HepG2 (cell line): ENCODE results near the gene ARMC8. TPM values are rescaled to one million over a fixed set of nuclear protein-coding genes. Genes with fewer than 3 reads are reported as not detected.

Experiments used
- ARNT ChIP-seq: fragments of 450-650 bp; IDR thresholded peaks from 2 replicates; pipeline ENCODE4 v1.6.1; 2017
- CTCF ChIP-seq: sonication (generic); formaldehyde crosslinking; IDR thresholded peaks from 2 replicates; pipeline ENCODE4 v1.5.0; 2020; ENCODE audit warnings: mild to moderate bottlenecking, missing genetic modification reagents, moderate library complexity
- DDIT3 ChIP-seq: sonication (generic); formaldehyde crosslinking; IDR thresholded peaks from 2 replicates; pipeline ENCODE4 v1.4.0; 2020; ENCODE audit warnings: mild to moderate bottlenecking, missing genetic modification reagents
- E2F5 ChIP-seq: sonication (generic); formaldehyde crosslinking; conservative IDR thresholded peaks from 2 replicates; pipeline ENCODE4 v1.4.0; 2020; ENCODE audit warnings: missing genetic modification reagents
- EHMT2 ChIP-seq: fragments of 200-600 bp; sonication (generic); IDR thresholded peaks from 2 replicates; pipeline ENCODE4 v1.7.0; 2017; ENCODE audit warnings: antibody characterized with exemption, low read depth, low read length, borderline replicate concordance
- GRHL1 ChIP-seq: sonication (generic); formaldehyde crosslinking; conservative IDR thresholded peaks from 2 replicates; pipeline ENCODE4 v1.8.0; 2022; ENCODE audit warnings: missing genetic modification reagents
- KLF13 ChIP-seq: sonication (generic); formaldehyde crosslinking; IDR thresholded peaks from 2 replicates; pipeline ENCODE4 v1.4.0; 2020; ENCODE audit warnings: mild to moderate bottlenecking, missing genetic modification reagents
- KLF15 ChIP-seq: sonication (generic); formaldehyde crosslinking; IDR thresholded peaks from 2 replicates; pipeline ENCODE4 v1.8.1; 2023; ENCODE audit warnings: borderline replicate concordance, mild to moderate bottlenecking, inconsistent platforms, missing genetic modification reagents, mixed read lengths
- KLF6 ChIP-seq: IDR thresholded peaks from 2 replicates; pipeline ENCODE4 v1.8.0; 2016; ENCODE audit warnings: missing biosample characterization, missing genetic modification reagents
- KMT2B ChIP-seq: IDR thresholded peaks from 2 replicates; pipeline ENCODE4 v1.6.1; 2016; ENCODE audit warnings: missing genetic modification reagents, missing compliant biosample characterization
- MED8 ChIP-seq: sonication (generic); formaldehyde crosslinking; IDR thresholded peaks from 2 replicates; pipeline ENCODE4 v1.8.1; 2023; ENCODE audit warnings: mild to moderate bottlenecking, missing genetic modification reagents; ENCODE audit not compliant: insufficient replicate concordance
- MTERF4 ChIP-seq: sonication (generic); formaldehyde crosslinking; IDR thresholded peaks from 2 replicates; pipeline ENCODE4 v1.8.0; 2023; ENCODE audit warnings: mild to moderate bottlenecking, missing genetic modification reagents
- PAF1 ChIP-seq: IDR thresholded peaks from 2 replicates; pipeline ENCODE4 v1.6.1; 2016; ENCODE audit warnings: missing genetic modification reagents, missing compliant biosample characterization
- RELA ChIP-seq: sonication (generic); formaldehyde crosslinking; IDR thresholded peaks from 2 replicates; pipeline ENCODE4 v1.4.0; 2020; ENCODE audit warnings: missing genetic modification reagents
- SALL2 ChIP-seq: sonication (generic); formaldehyde crosslinking; IDR thresholded peaks from 2 replicates; pipeline ENCODE4 v1.8.1; 2023; ENCODE audit warnings: mild to moderate bottlenecking, missing genetic modification reagents, inconsistent platforms
- ZBTB7B ChIP-seq: sonication (generic); formaldehyde crosslinking; IDR thresholded peaks from 2 replicates; pipeline ENCODE4 v1.4.0; 2020; ENCODE audit warnings: missing genetic modification reagents
- ZEB1 ChIP-seq: IDR thresholded peaks from 2 replicates; pipeline ENCODE4 v1.6.1; 2012; ENCODE audit warnings: mild to moderate bottlenecking, low read depth, inconsistent platforms; ENCODE audit not compliant: insufficient replicate concordance
- ZMYM2 ChIP-seq: sonication (generic); formaldehyde crosslinking; IDR thresholded peaks from 2 replicates; pipeline ENCODE4 v1.8.0; 2022; ENCODE audit warnings: mild to moderate bottlenecking, missing genetic modification reagents
- ZNF382 ChIP-seq: sonication (generic); formaldehyde crosslinking; IDR thresholded peaks from 2 replicates; pipeline ENCODE4 v1.5.0; 2020; ENCODE audit warnings: missing genetic modification reagents, mild to moderate bottlenecking, borderline replicate concordance
- ZNF44 ChIP-seq: sonication (generic); formaldehyde crosslinking; IDR thresholded peaks from 2 replicates; pipeline ENCODE4 v1.5.1; 2020; ENCODE audit warnings: mild to moderate bottlenecking, missing genetic modification reagents
- ZNF512 ChIP-seq: sonication (generic); formaldehyde crosslinking; IDR thresholded peaks from 2 replicates; pipeline ENCODE4 v1.4.0; 2020; ENCODE audit warnings: mild to moderate bottlenecking, missing genetic modification reagents
- ZNF724P ChIP-seq: sonication (generic); formaldehyde crosslinking; IDR thresholded peaks from 2 replicates; pipeline ENCODE4 v1.8.0; 2022; ENCODE audit warnings: missing genetic modification reagents, borderline replicate concordance
- ZNF816 ChIP-seq: sonication (generic); formaldehyde crosslinking; IDR thresholded peaks from 2 replicates; pipeline ENCODE4 v1.8.0; 2022; ENCODE audit warnings: missing genetic modification reagents, mild to moderate bottlenecking, borderline replicate concordance
- polyA plus RNA-seq, 8 experiments: library from polyadenylated mRNA; depleted of rRNA in 3 of 8; stranded (reverse) in 7 of 8; unstranded in 1 of 8; fragments of >200 nt; fragmentation: Illumina TruSeq in 4 of 8; extraction: Trizol in 4 of 8; gene quantifications; 2 replicates each; pipeline versions ENCODE4 v1.2.1 to v1.2.3, GENCODE V29; 2011 to 2016; ENCODE audit warnings: low read depth in 4 of 8, missing spikeins in 1 of 8, mixed read lengths in 1 of 8; ENCODE audit not compliant: insufficient read depth in 1 of 8
- total RNA-seq, 5 experiments: library from RNA; depleted of rRNA; stranded (reverse); fragments of >200 nt; fragmentation: Illumina TruSeq; extraction: Trizol; gene quantifications; 2 replicates each; pipeline ENCODE4 v1.2.3, GENCODE V29; 2016; ENCODE audit warnings: low read depth in 1 of 5

ARMC8 gene
- total and polyA plus RNA-seq, 2 of the 13 experiments (the other 11 are each of a cell fraction or from before 2014, with no cell fraction given) = 38.9 to 55.3 TPM

GRCh38 chr3:138187296-138188012 lies at the start of gene ARMC8 (continued):
- TF ChIP-seq ARNT (no peak), ZEB1 (no peak), ZNF724P (CRISPR knock-in tag) (no peak), RELA (CRISPR knock-in tag) (no peak), MTERF4 (CRISPR knock-in tag) (0 out of 2 replicates have a peak, but pooled peaks have one; percentile 59), KLF13 (CRISPR knock-in tag) (no peak), KMT2B (CRISPR knock-in tag) (peak; percentile 98), SALL2 (CRISPR knock-in tag) (peak; percentile 34; the same call in 1 of the 2 replicates), ZNF44 (peak; percentile 9; the same call in 1 of the 2 replicates), ZNF512 (CRISPR knock-in tag) (no peak), ZNF816 (CRISPR knock-in tag) (no peak), ZBTB7B (CRISPR knock-in tag) (peak; percentile 98), KLF15 (CRISPR knock-in tag) (no peak; the same call in 1 of the 2 replicates), ZNF382 (CRISPR knock-in tag) (no peak), ZMYM2 (no peak), DDIT3 (no peak), EHMT2 (no peak), MED8 (no peak), CTCF (no peak; the same call in 1 of the 2 replicates), GRHL1 (CRISPR knock-in tag) (no peak), KLF6 (CRISPR knock-in tag) (0 out of 2 replicates have a peak, but pooled peaks have one; percentile 43), PAF1 (no peak), E2F5 (CRISPR knock-in tag) (no peak)
